Thymus (tissue), 11 donors: Measurements from ENCODE around the gene ITGA5. TPM values are rescaled to one million over a fixed set of nuclear protein-coding genes. Genes with fewer than 3 reads are reported as not detected.

Source experiments
- DNase-seq, 9 donors: peaks; one replicate each; pipeline ENCODE4 v3.0.0-alpha.2; 2013; ENCODE audit warnings: low spot score in 9 of 9, low read depth in 6 of 9, missing footprints in 1 of 9
- H3K27ac ChIP-seq, 2 donors: one replicate each; pipeline ENCODE4 v1.5.1; 2013; ENCODE audit warnings: control low read depth in 1 of 2, low read depth in 1 of 2, low read length in 1 of 2, mild to moderate bottlenecking in 1 of 2, moderate library complexity in 1 of 2
- H3K27me3 ChIP-seq, 2 donors: one replicate each; pipeline ENCODE4 v1.5.1; 2013; ENCODE audit warnings: low read length in 1 of 2; ENCODE audit not compliant: control insufficient read depth in 2 of 2, insufficient read depth in 1 of 2
- H3K36me3 ChIP-seq, 2 donors: one replicate each; pipeline ENCODE4 v1.5.1; 2013; ENCODE audit warnings: low read length in 1 of 2, mild to moderate bottlenecking in 1 of 2, moderate library complexity in 1 of 2; ENCODE audit not compliant: control insufficient read depth in 2 of 2, insufficient read depth in 2 of 2
- H3K4me1 ChIP-seq, 2 donors: one replicate each; pipeline ENCODE4 v1.5.1; 2013; ENCODE audit warnings: low read length in 2 of 2; ENCODE audit not compliant: control insufficient read depth in 2 of 2, insufficient read depth in 2 of 2
- H3K4me3 ChIP-seq, 2 donors: one replicate each; pipeline ENCODE4 v1.5.1; 2013; ENCODE audit warnings: low read length in 2 of 2, control low read depth in 1 of 2, mild to moderate bottlenecking in 1 of 2
- H3K9me3 ChIP-seq, 2 donors: one replicate each; pipeline ENCODE4 v1.5.1; 2013; ENCODE audit warnings: low read length in 1 of 2, mild to moderate bottlenecking in 1 of 2; ENCODE audit not compliant: control insufficient read depth in 2 of 2, insufficient read depth in 1 of 2
- WGBS: extraction: QIAGEN DNeasy Blood & Tissue Kit; methylation state at CpG from one replicate; pipeline ENCODE4 v1.1.7; 2013; 5-methylcytosine and 5-hydroxymethylcytosine counted together
- polyA plus RNA-seq: library from polyadenylated mRNA; stranded (reverse); fragments of 200-250 nt; gene quantifications from one replicate; pipeline ENCODE4 v1.2.3, GENCODE V29; 2013
- total RNA-seq: library from RNA; stranded (reverse); fragments of 120-200 nt; gene quantifications from one replicate; pipeline ENCODE4 v1.2.4, GENCODE V29; 2013
- donor health status: healthy.

ITGA5 gene
- total and polyA plus RNA-seq, 2 donors, result 16.7 to 25.0 TPM

DNA sequence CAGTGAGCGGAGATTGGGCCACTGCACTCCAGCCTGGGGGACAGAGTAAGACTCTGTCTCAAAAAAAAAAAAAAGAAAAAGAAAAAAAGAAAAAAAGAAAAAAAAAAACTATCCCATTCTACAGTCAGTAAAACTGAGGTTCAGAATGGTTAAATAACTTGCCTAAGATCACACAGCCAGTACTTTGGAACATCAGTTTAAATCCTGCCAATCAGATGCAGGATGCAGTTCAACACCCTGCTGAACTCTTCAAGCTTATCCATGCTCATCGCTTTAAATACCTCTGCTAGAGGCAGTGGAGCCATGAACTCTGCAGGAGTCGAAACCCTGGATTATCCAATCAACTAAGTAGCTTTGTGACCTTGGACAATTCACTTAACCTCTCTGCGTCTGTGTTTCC lies 37.9 kb downstream of the ITGA5 start:
- Histone ChIP-seq H3K36me3 (peaks cover 0 to 3% of the 10 kb centered on the region in 2 donors), H3K9me3 (no peaks in the 10 kb centered on the region), H3K27me3 (peaks cover 0 to 13% of the 10 kb centered on the region in 2 donors), H3K4me3 (no peak overlapping the region), H3K4me1 (peaks cover 0 to 8% of the 10 kb centered on the region in 2 donors), H3K27ac (no peak overlapping the region)
- 98% methylated on average over 4 of the region's 4 CpGs for WGBS
- no peak for DNase-seq

DNA sequence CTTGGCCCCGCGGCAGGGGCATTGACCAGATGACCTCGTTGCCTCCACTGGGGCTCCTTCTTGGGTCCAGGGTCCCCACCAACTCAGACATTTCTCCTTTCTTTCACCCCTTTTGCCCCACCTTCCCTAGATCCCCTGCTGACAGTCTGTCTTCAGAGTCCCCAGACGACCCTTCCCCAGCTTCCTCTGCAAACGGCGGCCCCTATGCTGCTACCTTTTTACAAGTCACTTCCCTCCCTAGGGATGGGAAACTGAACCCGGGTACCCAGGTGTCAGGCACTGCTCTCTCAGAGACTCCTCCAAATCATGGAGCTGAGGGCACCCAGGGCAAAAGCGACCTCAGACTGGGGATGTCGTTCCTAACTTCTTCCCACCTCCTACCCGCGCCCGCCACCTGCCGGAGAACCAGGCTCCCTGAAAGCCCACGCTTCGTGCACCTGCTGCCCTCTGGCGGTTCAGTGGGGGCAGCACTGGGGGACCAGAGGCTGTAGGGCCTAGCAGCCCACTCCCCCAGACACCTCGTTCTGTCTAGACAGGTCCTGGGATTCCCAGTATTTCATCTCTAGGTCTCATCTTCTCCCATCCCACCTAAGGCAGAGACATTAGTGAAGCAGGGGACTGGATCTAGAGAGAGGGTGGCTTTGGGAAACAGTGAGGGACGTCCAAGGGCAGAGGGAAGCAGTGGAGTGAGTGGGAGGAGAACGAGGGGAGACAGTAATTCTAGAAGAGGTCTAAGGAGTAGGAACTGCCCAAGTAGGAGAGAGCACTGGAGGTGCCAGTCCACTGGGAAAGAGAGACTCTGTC lies 39.5 kb downstream of the ITGA5 start:
- H3K4me1 ChIP-seq, result peaks cover 0 to 8% of the 10 kb centered on the region in 2 donors
- 33% methylated on average over 19 of the region's 19 CpGs for WGBS

DNA sequence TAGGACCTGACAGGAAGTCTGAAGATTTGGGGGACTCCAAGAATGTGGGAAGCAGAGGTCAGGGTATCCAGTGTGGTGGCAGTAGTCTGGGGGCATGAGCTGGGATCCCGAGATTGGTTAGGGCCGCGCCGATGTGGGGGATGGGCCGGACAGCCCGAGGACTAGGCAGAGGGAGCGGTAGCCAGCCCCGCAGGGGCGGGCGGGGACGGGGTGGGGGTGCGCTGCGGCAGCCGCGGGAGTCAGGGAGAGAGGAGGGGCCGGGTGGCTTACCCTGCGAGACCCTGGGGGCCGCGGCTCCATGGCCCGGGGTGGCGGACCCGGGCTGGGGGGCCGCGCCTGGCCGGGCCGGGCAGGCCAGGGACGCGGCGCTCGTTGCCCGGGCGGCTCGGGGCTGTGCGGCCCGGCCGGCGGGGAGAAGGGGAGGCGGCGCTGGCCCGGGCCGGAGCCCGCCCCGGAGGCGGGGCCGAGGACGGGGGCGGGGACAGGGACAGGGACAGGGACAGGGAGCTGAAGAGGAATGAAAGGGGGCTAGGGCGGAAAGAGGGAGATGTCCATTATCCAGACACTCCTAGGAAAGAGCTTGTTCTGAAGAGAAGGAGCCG lies 40.2 kb downstream of the ITGA5 start:
- no peaks in the 10 kb centered on the region for H3K9me3 ChIP-seq
- 84% methylated on average over 48 of the region's 49 CpGs for WGBS
- peaks cover 0 to 1% of the 10 kb centered on the region in 2 donors for H3K36me3 ChIP-seq
- H3K4me1 ChIP-seq, result peaks cover 0 to 8% of the 10 kb centered on the region in 2 donors
- H3K27me3 ChIP-seq, result peaks cover 0 to 13% of the 10 kb centered on the region in 2 donors
- H3K4me3 ChIP-seq, result peak overlapping the region in 1 of 2 donors; percentile 9
- H3K27ac ChIP-seq, result no peak overlapping the region
- no peak for DNase-seq

More for the DNA sequence above, 39.5 kb downstream of the ITGA5 start:
- no peaks in the 10 kb centered on the region for H3K9me3 ChIP-seq
- peak in 7 of 9 donors; percentile 63 to 90 (median 83) for DNase-seq
- no peak overlapping the region for H3K27ac ChIP-seq
- H3K36me3 ChIP-seq, result peaks cover 0 to 3% of the 10 kb centered on the region in 2 donors
- H3K4me3 ChIP-seq, result peak overlapping the region in 1 of 2 donors; percentile 9
- H3K27me3 ChIP-seq, result peaks cover 0 to 13% of the 10 kb centered on the region in 2 donors

- WGBS, result 97% methylated on average over 6 of the region's 6 CpGs
- H3K4me1 ChIP-seq, result peaks cover 0 to 8% of the 10 kb centered on the region in 2 donors
Measured at GRCh38 chr12:54377797-54378515, 41.1 kb downstream of the ITGA5 start.

DNA sequence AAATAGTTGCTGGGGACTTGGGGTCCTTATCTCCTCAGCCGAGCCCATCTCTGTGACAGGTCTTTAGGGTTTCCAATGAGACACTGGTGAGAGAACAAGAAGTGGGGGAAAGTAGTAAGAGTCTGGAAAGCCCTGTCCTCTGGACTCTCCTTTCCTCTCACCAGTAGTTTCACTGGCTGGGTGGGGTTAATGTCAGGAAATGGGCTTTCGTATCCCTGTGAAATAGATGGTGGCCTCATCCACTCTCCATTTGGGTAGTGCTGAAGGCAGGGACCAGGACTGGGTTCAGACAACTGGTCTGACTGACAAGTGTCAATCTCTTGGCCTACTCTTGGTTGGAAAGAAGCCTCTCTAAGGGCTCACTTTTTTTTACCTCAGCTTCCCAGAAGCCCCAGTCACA lies 42.1 kb downstream of the ITGA5 start:
- Histone ChIP-seq H3K27me3 (peaks cover 0 to 13% of the 10 kb centered on the region in 2 donors), H3K4me1 (peaks cover 0 to 8% of the 10 kb centered on the region in 2 donors), H3K4me3 (no peak overlapping the region), H3K27ac (no peak overlapping the region), H3K9me3 (no peaks in the 10 kb centered on the region), H3K36me3 (no peaks in the 10 kb centered on the region)
- 94% methylated on average over 2 of the region's 2 CpGs for WGBS
- no peak for DNase-seq

More at GRCh38 chr12:54377797-54378515, 41.1 kb downstream of the ITGA5 start:
- Histone ChIP-seq H3K27ac (no peak overlapping the region), H3K9me3 (no peaks in the 10 kb centered on the region), H3K27me3 (peaks cover 0 to 13% of the 10 kb centered on the region in 2 donors), H3K4me3 (no peak overlapping the region), H3K36me3 (no peaks in the 10 kb centered on the region)
- no peak for DNase-seq

- Histone ChIP-seq H3K36me3 (peaks cover 0 to 2% of the 10 kb centered on the region in 2 donors), H3K27ac (no peak overlapping the region), H3K9me3 (no peaks in the 10 kb centered on the region), H3K4me1 (peaks cover 3 to 11% of the 10 kb centered on the region in 2 donors), H3K4me3 (no peak overlapping the region), H3K27me3 (peaks cover 0 to 13% of the 10 kb centered on the region in 2 donors)
- DNase-seq, result no peak
- 96% methylated on average over 4 of the region's 4 CpGs for WGBS
Measured at GRCh38 chr12:54376596-54376995, 42.5 kb downstream of the ITGA5 start.

- H3K27ac ChIP-seq, result no peak overlapping the region
- peaks cover 0 to 18% of the 10 kb centered on the region in 2 donors for H3K27me3 ChIP-seq
- H3K9me3 ChIP-seq, result no peaks in the 10 kb centered on the region
- H3K4me3 ChIP-seq, result no peak overlapping the region
- 88% methylated on average over 2 of the region's 2 CpGs for WGBS
- H3K4me1 ChIP-seq, result peaks cover 4 to 18% of the 10 kb centered on the region in 2 donors
- H3K36me3 ChIP-seq, result peaks cover 0 to 2% of the 10 kb centered on the region in 2 donors
- no peak for DNase-seq
Measured at GRCh38 chr12:54375259-54375579, 43.8 kb downstream of the ITGA5 start.

GRCh38 chr12:54374562-54375258 lies 44.4 kb downstream of the ITGA5 start:
- peaks cover 0 to 23% of the 10 kb centered on the region in 2 donors for H3K27me3 ChIP-seq
- H3K36me3 ChIP-seq, result peaks cover 0 to 2% of the 10 kb centered on the region in 2 donors
- H3K9me3 ChIP-seq, result no peaks in the 10 kb centered on the region
- H3K4me1 ChIP-seq, result peaks cover 4 to 20% of the 10 kb centered on the region in 2 donors
- 75% methylated on average over 2 of the region's 2 CpGs for WGBS
- no peak overlapping the region for H3K27ac ChIP-seq
- DNase-seq, result no peak
- H3K4me3 ChIP-seq, result no peak overlapping the region
